ENCODE results near the gene GLIS1. TPM values are rescaled to one million over a fixed set of nuclear protein-coding genes. Genes with fewer than 3 reads are reported as not detected.

Gene GLIS1
- total and polyA plus RNA-seq, 10 of the 15 experiments (the other 5 are each of a cell fraction or from before 2014, with no cell fraction given), result not detected

- no peak for TF ChIP-seq E2F8 (IDR thresholded peaks at IDR 0.05; ENCODE audit: low read depth, partially characterized antibody)
- TF ChIP-seq CBX3 (IDR thresholded peaks at IDR 0.05; ENCODE audit: borderline replicate concordance, low read depth), result no peak
- no peak for TF ChIP-seq ZNF274 (IDR thresholded peaks at IDR 0.05; ENCODE audit: insufficient read depth, insufficient read length)
- no peak for TF ChIP-seq RELB (IDR thresholded peaks at IDR 0.05; ENCODE audit: low read depth)
- TF ChIP-seq CBFB (IDR thresholded peaks at IDR 0.05; ENCODE audit: low read depth), result no peak
- TF ChIP-seq ZBTB11 (CRISPR knock-in tag; IDR thresholded peaks at IDR 0.05), result no peak
- TF ChIP-seq USF1 (IDR thresholded peaks at IDR 0.05; ENCODE audit: borderline replicate concordance, extremely low read length, insufficient read depth, low read depth, low read length), result no peak
- no peak for TF ChIP-seq MXI1 (IDR thresholded peaks at IDR 0.05; ENCODE audit: low read depth, low read length)
- no peak for TF ChIP-seq BHLHE40 (IDR thresholded peaks at IDR 0.05; ENCODE audit: borderline replicate concordance in 1 of 2, low read depth in 2 of 2, low read length in 1 of 2)
- TF ChIP-seq CHD1 (IDR thresholded peaks at IDR 0.05; ENCODE audit: low read depth, low read length), result no peak
Observed at GRCh38 chr1:53557369-53557768, 181.6 kb downstream of the GLIS1 start (continued).

Data from GM12878 (cell line).